T-cell (primary cell): Measurements from ENCODE around the gene CUBN. TPM values are rescaled to one million over a fixed set of nuclear protein-coding genes. Genes with fewer than 3 reads are reported as not detected.
A peak's percentile ranks its signal among the peaks of the same experiment; 100 is the strongest.

Experiments used
- ATAC-seq, 4 experiments: fragments of 200-7000 bp in 3 of 4; fragments of 150-1000 bp in 1 of 4; cut with Tn5 transposase; replicated peaks in 1 of 4; 1 replicate in 3 of 4; 2 replicates in 1 of 4; pipeline ENCODE4 v1.10.0; 2021; ENCODE audit warnings: moderate library complexity in 3 of 4, mild to moderate bottlenecking in 2 of 4, moderate number of reproducible peaks in 1 of 4
- CTCF ChIA-PET, 2 donors: fragments of 300-600 bp; sonication (Branson Sonifier 250); formaldehyde crosslinking; loops; one replicate each; lab custom pipeline; 2022; ENCODE audit warnings: antibody characterized with exemption in 2 of 2; lab: Charles Lee
- POLR2A ChIA-PET, 2 donors: fragments of 300-600 bp; sonication (Branson Sonifier 250); formaldehyde crosslinking; loops; one replicate each; lab custom pipeline; 2022; ENCODE audit warnings: antibody characterized with exemption in 2 of 2; lab: Charles Lee
- DNase-seq, 35 experiments: peaks; one replicate each; pipeline versions ENCODE4 v3.0.0 to v3.0.0-alpha.2; 2013 to 2023
- H3K27ac ChIP-seq: one replicate; pipeline ENCODE4 v1.5.1; 2013; ENCODE audit warnings: low read length
- H3K27me3 ChIP-seq, 2 experiments: replicated peaks in 1 of 2; 1 replicate in 1 of 2; 2 replicates in 1 of 2; pipeline versions ENCODE4 v1.6.1 to v1.7.0; 2013; ENCODE audit warnings: low read length in 1 of 2, mixed read lengths in 1 of 2; ENCODE audit not compliant: control insufficient read depth in 2 of 2, insufficient read depth in 2 of 2; ENCODE audit errors: extremely low read depth in 1 of 2
- H3K36me3 ChIP-seq, 2 donors: 1 replicate in 1 of 2; 2 replicates in 1 of 2; pipeline versions ENCODE4 v1.6.1 to v1.7.0; 2013; ENCODE audit warnings: low read length in 1 of 2; ENCODE audit not compliant: control insufficient read depth in 2 of 2, insufficient read depth in 1 of 2; ENCODE audit errors: extremely low read depth in 1 of 2
- H3K4me1 ChIP-seq, 2 experiments: 1 replicate in 1 of 2; 2 replicates in 1 of 2; pipeline versions ENCODE4 v1.6.1 to v1.7.0; 2013; ENCODE audit warnings: low read length in 2 of 2, mixed read lengths in 1 of 2; ENCODE audit not compliant: insufficient read depth in 2 of 2, control insufficient read depth in 1 of 2; ENCODE audit errors: extremely low read depth in 1 of 2
- H3K4me3 ChIP-seq, 2 donors: 1 replicate in 1 of 2; 2 replicates in 1 of 2; pipeline versions ENCODE4 v1.5.1 to v1.7.0; 2013; ENCODE audit warnings: mild to moderate bottlenecking in 2 of 2, low read length in 1 of 2, moderate library complexity in 1 of 2; ENCODE audit not compliant: control insufficient read depth in 1 of 2; ENCODE audit errors: extremely low read depth in 1 of 2
- H3K9me3 ChIP-seq: 2 replicates; pipeline ENCODE4 v1.7.0; 2013
- H3K27ac Mint-ChIP-seq, 2 donors: one replicate each; pipeline ENCODE4 v1.8.0; 2020 to 2021; ENCODE audit warnings: mild to moderate bottlenecking in 2 of 2, mixed read lengths in 2 of 2
- H3K27me3 Mint-ChIP-seq, 2 donors: one replicate each; pipeline ENCODE4 v1.8.0; 2021 to 2022; ENCODE audit warnings: mixed read lengths in 2 of 2
- H3K36me3 Mint-ChIP-seq: one replicate; pipeline ENCODE4 v1.8.0; 2021; ENCODE audit warnings: mixed read lengths
- H3K4me1 Mint-ChIP-seq, 3 donors: one replicate each; pipeline ENCODE4 v1.8.0; 2020 to 2022; ENCODE audit warnings: mixed read lengths in 3 of 3, mild to moderate bottlenecking in 1 of 3
- H3K4me3 Mint-ChIP-seq, 3 donors: one replicate each; pipeline ENCODE4 v1.8.0; 2020 to 2022; ENCODE audit warnings: mild to moderate bottlenecking in 3 of 3, mixed read lengths in 3 of 3, moderate library complexity in 3 of 3
- H3K9me3 Mint-ChIP-seq, 3 donors: one replicate each; pipeline ENCODE4 v1.8.0; 2020 to 2022; ENCODE audit warnings: mixed read lengths in 3 of 3
- WGBS: methylation state at CpG from one replicate; pipeline ENCODE4 v1.1.5; 2013; ENCODE audit warnings: missing lambda C conversion rate; ENCODE audit not compliant: insufficient coverage; 5-methylcytosine and 5-hydroxymethylcytosine counted together
- total RNA-seq, 35 experiments: library from RNA in 6 of 35; stranded (reverse) in 6 of 35; fragments of 120-200 nt in 1 of 35; gene quantifications; one replicate each; pipeline versions ENCODE4 v1.2.1 to v1.2.4 and lab custom pipeline; 2013 to 2026

CUBN gene
- total RNA-seq, 5 donors from 2014 or later (not counting 1 experiment from before 2014, with no cell fraction given) = 6.3 to 11.4 (median 8.6) TPM

DNA sequence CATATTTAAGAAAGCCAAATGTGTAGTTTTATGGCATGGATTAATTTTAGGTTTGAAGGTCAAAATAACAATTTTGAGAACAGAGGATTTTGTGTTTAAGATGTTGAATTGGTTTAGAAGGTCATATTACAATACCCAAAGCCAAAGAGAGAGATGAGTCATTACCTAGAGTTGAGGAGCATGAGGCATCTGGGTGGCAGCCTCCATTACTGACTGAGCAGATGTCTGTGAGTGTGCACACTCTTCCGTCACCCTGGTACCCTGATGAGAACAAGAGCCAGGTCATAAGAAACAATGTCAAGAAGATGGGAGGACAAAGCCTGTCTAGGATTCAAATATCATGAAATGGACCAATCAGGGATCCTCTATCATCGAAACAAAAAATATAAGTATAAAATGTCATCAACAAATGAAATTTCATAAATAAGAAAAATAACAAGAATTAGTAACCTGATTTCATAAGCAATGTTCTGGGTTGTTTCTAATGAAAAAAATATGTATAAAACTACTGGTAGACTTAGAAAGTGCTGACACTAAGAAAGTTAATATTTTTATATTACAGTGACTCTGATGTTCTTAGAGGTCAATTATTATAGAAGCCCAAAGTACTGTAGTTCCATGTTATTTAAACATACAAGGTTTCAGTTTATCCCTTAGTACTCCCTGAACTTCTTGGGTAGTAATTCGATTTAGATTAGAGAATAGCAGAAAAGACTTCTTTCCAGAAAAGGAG is 20.0 kb downstream of the CUBN start:
- H3K4me1 ChIP-seq = no peaks in the 10 kb centered on the region
- no peak overlapping the region for H3K4me3 ChIP-seq
- ChIA-PET CTCF (no interaction called here), POLR2A (no interaction called here)
- no peaks in the 10 kb centered on the region for H3K9me3 Mint-ChIP-seq
- H3K27me3 Mint-ChIP-seq = no peaks in the 10 kb centered on the region
- ATAC-seq = no peak
- no peak for DNase-seq
- H3K36me3 ChIP-seq = no peaks in the 10 kb centered on the region
- no peak overlapping the region for H3K27ac ChIP-seq
- WGBS = 83% methylated on average over 1 of the region's 3 CpGs
- H3K4me3 Mint-ChIP-seq = no peak overlapping the region
- H3K27me3 ChIP-seq = no peaks in the 10 kb centered on the region
- peaks cover 47% of the 10 kb centered on the region for H3K36me3 Mint-ChIP-seq
- peaks cover 0 to 4% (median 0%) of the 10 kb centered on the region in 3 donors for H3K4me1 Mint-ChIP-seq
- no peak overlapping the region for H3K27ac Mint-ChIP-seq
- no peaks in the 10 kb centered on the region for H3K9me3 ChIP-seq

GRCh38 chr10:17109046-17109445 is 20.6 kb downstream of the CUBN start:
- H3K4me3 Mint-ChIP-seq = no peak overlapping the region
- Histone ChIP-seq H3K9me3 (no peaks in the 10 kb centered on the region), H3K4me3 (no peak overlapping the region), H3K27me3 (no peaks in the 10 kb centered on the region), H3K36me3 (peaks cover 0 to 4% of the 10 kb centered on the region in 2 donors), H3K27ac (no peak overlapping the region), H3K4me1 (no peaks in the 10 kb centered on the region)
- ChIA-PET POLR2A (no interaction called here), CTCF (no interaction called here)
- no peak overlapping the region for H3K27ac Mint-ChIP-seq
- ATAC-seq (no peak), DNase-seq (no peak)
- WGBS = no CpG with 5 or more reads among the region's 2 CpGs
- H3K4me1 Mint-ChIP-seq = peaks cover 0 to 4% (median 0%) of the 10 kb centered on the region in 3 donors
- H3K9me3 Mint-ChIP-seq = no peaks in the 10 kb centered on the region
- peaks cover 45% of the 10 kb centered on the region for H3K36me3 Mint-ChIP-seq
- no peaks in the 10 kb centered on the region for H3K27me3 Mint-ChIP-seq

- CTCF ChIA-PET = no interaction called here
- WGBS = no CpG with 5 or more reads among the region's 5 CpGs
Observed at GRCh38 chr10:17106991-17107390, 22.6 kb downstream of the CUBN start.

GRCh38 chr10:17101910-17102266 is 27.7 kb downstream of the CUBN start:
- Mint-ChIP-seq H3K27ac (no peak overlapping the region), H3K9me3 (no peaks in the 10 kb centered on the region), H3K4me1 (no peaks in the 10 kb centered on the region), H3K27me3 (no peaks in the 10 kb centered on the region), H3K4me3 (no peak overlapping the region), H3K36me3 (peaks cover 27% of the 10 kb centered on the region)
- Histone ChIP-seq H3K4me1 (no peaks in the 10 kb centered on the region), H3K4me3 (no peak overlapping the region), H3K9me3 (no peaks in the 10 kb centered on the region), H3K27me3 (no peaks in the 10 kb centered on the region), H3K27ac (no peak overlapping the region), H3K36me3 (peaks cover 5 to 6% of the 10 kb centered on the region in 2 donors)
- DNase-seq (no peak), ATAC-seq (no peak)
- ChIA-PET POLR2A (no interaction called here), CTCF (interaction anchor here in 1 of 2 donors (0.6 kb wide), 1 partner anchor 1348 kb away, joined by 3 read pairs; no protein-coding TSS in a partner anchor)

More at GRCh38 chr10:17106991-17107390, 22.6 kb downstream of the CUBN start:
- ATAC-seq = no peak
- POLR2A ChIA-PET = no interaction called here
- H3K9me3 ChIP-seq = no peaks in the 10 kb centered on the region
- Mint-ChIP-seq H3K9me3 (no peaks in the 10 kb centered on the region), H3K4me1 (peaks cover 0 to 4% (median 0%) of the 10 kb centered on the region in 3 donors), H3K4me3 (no peak overlapping the region), H3K27me3 (no peaks in the 10 kb centered on the region), H3K27ac (no peak overlapping the region), H3K36me3 (peaks cover 39% of the 10 kb centered on the region)
- no peak for DNase-seq
- no peak overlapping the region for H3K4me3 ChIP-seq
- H3K27me3 ChIP-seq = no peaks in the 10 kb centered on the region
- no peak overlapping the region for H3K27ac ChIP-seq
- H3K4me1 ChIP-seq = no peaks in the 10 kb centered on the region
- H3K36me3 ChIP-seq = peaks cover 5 to 6% of the 10 kb centered on the region in 2 donors

- POLR2A ChIA-PET = no interaction called here
- Mint-ChIP-seq H3K36me3 (peaks cover 29% of the 10 kb centered on the region), H3K27ac (peak overlapping the region in 1 of 2 donors; percentile 2), H3K4me1 (no peaks in the 10 kb centered on the region), H3K9me3 (no peaks in the 10 kb centered on the region), H3K27me3 (no peaks in the 10 kb centered on the region), H3K4me3 (no peak overlapping the region)
- no peak for DNase-seq
- Histone ChIP-seq H3K9me3 (no peaks in the 10 kb centered on the region), H3K36me3 (peaks cover 5 to 6% of the 10 kb centered on the region in 2 donors), H3K27ac (no peak overlapping the region), H3K27me3 (no peaks in the 10 kb centered on the region), H3K4me3 (no peak overlapping the region), H3K4me1 (no peaks in the 10 kb centered on the region)
- 100% methylated on average over 4 of the region's 7 CpGs for WGBS
- CTCF ChIA-PET = interaction anchor here in 1 of 2 donors (0.6 kb wide), 1 partner anchor 1349 kb away, joined by 3 read pairs; no protein-coding TSS in a partner anchor
- no peak for ATAC-seq
Observed at GRCh38 chr10:17101257-17101909, 28.2 kb downstream of the CUBN start.

- peaks cover 35% of the 10 kb centered on the region for H3K36me3 Mint-ChIP-seq
- peak overlapping the region in 1 of 2 donors; percentile 7 for H3K27ac Mint-ChIP-seq
- WGBS = 87% methylated on average over 5 of the region's 9 CpGs
- DNase-seq (no peak), ATAC-seq (no peak)
- H3K36me3 ChIP-seq = peaks cover 5 to 6% of the 10 kb centered on the region in 2 donors
- H3K4me3 ChIP-seq = no peak overlapping the region
- ChIA-PET POLR2A (no interaction called here), CTCF (no interaction called here)
- no peaks in the 10 kb centered on the region for H3K4me1 ChIP-seq
- H3K4me3 Mint-ChIP-seq = no peak overlapping the region
- no peaks in the 10 kb centered on the region for H3K27me3 ChIP-seq
- no peaks in the 10 kb centered on the region for H3K4me1 Mint-ChIP-seq
- no peaks in the 10 kb centered on the region for H3K9me3 ChIP-seq
- H3K27me3 Mint-ChIP-seq = no peaks in the 10 kb centered on the region
- no peaks in the 10 kb centered on the region for H3K9me3 Mint-ChIP-seq
- H3K27ac ChIP-seq = no peak overlapping the region
Observed at GRCh38 chr10:17100586-17100985, 29.0 kb downstream of the CUBN start.
